AG09309 (cell line): Measurements from ENCODE around the gene GDI1.

Experiments used
- DNase-seq: peaks from one replicate; pipeline ENCODE4 v3.0.0-alpha.2; 2010; ENCODE audit warnings: low read depth
- H3K4me3 ChIP-seq: 2 replicates; pipeline ENCODE4 v1.5.1; 2011; ENCODE audit warnings: mild to moderate bottlenecking, low read depth, low read length, moderate library complexity; ENCODE audit not compliant: control insufficient read depth
- CTCF ChIP-seq: IDR thresholded peaks from 2 replicates; pipeline ENCODE4 v1.5.1; 2011; ENCODE audit warnings: mild to moderate bottlenecking, low read depth, low read length, inconsistent platforms; ENCODE audit not compliant: insufficient read depth, control insufficient read depth; ENCODE audit errors: missing control alignments

The GDI1 gene

GRCh38 chrX:154439841-154440240 lies 2.9 kb downstream of the GDI1 start:
- TF ChIP-seq CTCF = no peak
- H3K4me3 ChIP-seq = no peak overlapping the region
- DNase-seq = no peak

DNA sequence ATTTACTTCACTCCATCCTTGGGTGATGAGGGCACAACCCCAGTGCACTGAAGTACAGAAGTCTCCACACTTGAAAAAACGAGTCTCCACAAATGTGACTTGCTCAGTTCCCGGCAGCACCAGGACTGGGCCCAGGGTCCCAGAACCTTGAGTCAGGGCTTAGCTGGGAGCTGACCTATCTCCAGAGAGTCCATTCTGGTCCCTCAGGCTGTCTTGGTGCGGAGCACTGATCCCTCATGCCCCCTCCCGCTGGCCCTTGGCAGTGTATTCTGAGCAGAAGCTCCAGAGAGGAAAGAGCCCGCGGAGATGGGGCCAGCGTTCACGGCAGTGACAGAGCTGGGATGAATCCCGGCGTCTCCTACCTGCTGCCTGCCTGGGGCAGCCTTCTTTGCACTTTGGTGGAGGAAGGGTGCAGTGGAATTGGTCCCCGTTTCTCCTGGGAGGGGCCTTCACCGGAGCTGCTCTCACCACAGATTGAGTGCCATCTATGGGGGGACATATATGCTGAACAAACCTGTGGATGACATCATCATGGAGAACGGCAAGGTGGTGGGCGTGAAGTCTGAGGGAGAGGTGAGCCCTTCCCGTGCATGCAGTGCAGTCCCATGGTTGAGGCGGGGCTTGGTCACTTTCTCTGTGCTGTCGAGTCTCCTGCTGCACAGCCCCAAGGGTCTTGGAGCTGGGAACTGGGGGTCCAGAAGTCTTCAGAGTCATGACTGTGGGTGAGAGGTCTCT lies 3.8 kb downstream of the GDI1 start:
- no peak for TF ChIP-seq CTCF
- no peak overlapping the region for H3K4me3 ChIP-seq
- DNase-seq = no peak

- H3K4me3 ChIP-seq = no peak overlapping the region
- DNase-seq = no peak
- no peak for TF ChIP-seq CTCF
These were observed 4.6 kb downstream of the GDI1 start for GRCh38 chrX:154441564-154441963.

DNA sequence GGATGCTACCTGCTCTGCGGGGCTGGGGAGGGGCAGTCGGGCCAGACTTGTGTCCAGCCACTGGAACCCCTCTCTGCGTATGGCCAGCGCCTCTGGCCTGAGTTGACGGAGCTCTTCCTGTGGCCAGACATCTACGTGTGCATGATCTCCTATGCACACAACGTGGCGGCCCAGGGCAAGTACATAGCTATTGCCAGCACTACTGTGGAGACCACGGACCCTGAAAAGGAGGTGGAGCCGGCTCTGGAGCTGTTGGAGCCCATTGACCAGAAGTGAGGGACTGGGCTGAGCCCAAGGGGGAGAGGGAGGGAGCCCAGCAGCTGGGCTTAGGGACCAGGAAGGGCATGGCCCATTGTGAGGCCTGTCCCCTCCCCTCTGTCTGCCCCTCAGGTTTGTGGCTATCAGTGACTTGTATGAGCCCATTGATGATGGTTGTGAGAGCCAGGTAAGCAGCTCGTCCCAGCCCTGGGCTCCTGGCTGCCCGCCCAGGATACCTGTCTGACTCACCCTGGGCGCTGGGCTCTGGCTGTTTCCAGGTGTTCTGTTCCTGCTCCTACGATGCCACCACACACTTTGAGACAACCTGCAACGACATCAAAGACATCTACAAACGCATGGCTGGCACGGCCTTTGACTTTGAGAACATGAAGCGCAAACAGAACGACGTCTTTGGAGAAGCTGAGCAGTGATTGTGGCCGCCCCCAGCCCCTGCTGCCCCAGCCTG lies 5.2 kb downstream of the GDI1 start:
- no peak overlapping the region for H3K4me3 ChIP-seq
- DNase-seq = no peak
- TF ChIP-seq CTCF = no peak

GRCh38 chrX:154443479-154443910 lies 6.5 kb downstream of the GDI1 start:
- TF ChIP-seq CTCF = no peak
- peak overlapping the region; percentile 38 for H3K4me3 ChIP-seq
- no peak for DNase-seq

- peak within 1 kb of the TSS; percentile 56 for H3K4me3 ChIP-seq
- no peak for TF ChIP-seq CTCF
- DNase-seq = no peak
These were observed 7.2 kb downstream of the GDI1 start, which contains the start of gene FAM50A for GRCh38 chrX:154443992-154444754. TSS of gene FAM50A (plus strand) at chrX:154444141. CDS start at chrX:154444236, 95 bp downstream.
